ENCODE results near the gene CFAP57. TPM values are rescaled to one million over a fixed set of nuclear protein-coding genes. Genes with fewer than 3 reads are reported as not detected.

CFAP57 gene
- polyA plus RNA-seq, 2 of the 4 experiments (the other 2 are of a cell fraction), result 0.54 to 0.80 TPM

DNA sequence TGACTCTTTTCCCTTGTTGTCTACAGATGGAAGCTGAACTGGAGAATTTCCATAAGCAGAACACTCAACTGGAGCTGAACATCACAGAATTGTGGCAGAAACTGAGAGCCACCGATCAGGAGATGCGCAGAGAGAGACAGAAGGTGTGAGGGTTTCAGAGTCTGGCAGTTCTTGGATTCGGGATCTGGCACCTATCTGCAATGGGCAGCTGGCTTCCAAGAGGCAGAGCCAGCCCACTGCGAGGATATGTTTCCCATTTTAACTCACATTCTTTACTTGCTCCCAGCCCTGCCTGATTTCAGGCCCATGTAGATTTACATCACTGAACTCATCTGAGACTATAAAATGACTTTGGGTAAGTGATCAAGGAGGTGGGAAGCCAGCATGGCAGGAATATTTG, 60.4 kb downstream of the CFAP57 start (continued):
- TF ChIP-seq, protein P1, sequence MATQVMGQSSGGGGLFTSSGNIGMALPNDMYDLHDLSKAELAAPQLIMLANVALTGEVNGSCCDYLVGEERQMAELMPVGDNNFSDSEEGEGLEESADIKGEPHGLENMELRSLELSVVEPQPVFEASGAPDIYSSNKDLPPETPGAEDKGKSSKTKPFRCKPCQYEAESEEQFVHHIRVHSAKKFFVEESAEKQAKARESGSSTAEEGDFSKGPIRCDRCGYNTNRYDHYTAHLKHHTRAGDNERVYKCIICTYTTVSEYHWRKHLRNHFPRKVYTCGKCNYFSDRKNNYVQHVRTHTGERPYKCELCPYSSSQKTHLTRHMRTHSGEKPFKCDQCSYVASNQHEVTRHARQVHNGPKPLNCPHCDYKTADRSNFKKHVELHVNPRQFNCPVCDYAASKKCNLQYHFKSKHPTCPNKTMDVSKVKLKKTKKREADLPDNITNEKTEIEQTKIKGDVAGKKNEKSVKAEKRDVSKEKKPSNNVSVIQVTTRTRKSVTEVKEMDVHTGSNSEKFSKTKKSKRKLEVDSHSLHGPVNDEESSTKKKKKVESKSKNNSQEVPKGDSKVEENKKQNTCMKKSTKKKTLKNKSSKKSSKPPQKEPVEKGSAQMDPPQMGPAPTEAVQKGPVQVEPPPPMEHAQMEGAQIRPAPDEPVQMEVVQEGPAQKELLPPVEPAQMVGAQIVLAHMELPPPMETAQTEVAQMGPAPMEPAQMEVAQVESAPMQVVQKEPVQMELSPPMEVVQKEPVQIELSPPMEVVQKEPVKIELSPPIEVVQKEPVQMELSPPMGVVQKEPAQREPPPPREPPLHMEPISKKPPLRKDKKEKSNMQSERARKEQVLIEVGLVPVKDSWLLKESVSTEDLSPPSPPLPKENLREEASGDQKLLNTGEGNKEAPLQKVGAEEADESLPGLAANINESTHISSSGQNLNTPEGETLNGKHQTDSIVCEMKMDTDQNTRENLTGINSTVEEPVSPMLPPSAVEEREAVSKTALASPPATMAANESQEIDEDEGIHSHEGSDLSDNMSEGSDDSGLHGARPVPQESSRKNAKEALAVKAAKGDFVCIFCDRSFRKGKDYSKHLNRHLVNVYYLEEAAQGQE (IDR thresholded peaks at IDR 0.05), result no peak

DNA sequence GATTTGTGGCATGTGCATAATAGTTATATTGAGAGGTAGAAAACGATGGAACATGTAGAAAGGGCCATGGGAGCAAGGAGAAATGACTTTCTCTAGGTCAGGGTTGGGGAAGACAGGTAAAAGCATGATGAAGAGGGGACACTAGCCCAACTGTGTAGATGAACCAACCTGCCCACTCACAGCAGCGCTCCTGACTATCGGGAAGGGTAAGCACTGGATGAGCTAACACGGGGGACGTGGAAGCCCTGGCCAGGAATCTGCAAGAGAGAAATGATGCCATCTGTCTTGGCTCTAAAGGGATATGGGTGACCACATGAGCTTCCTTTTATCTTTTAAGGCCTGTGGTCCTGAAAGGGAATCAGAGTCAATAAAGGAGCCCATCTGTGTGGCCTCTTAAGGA, 61.5 kb downstream of the CFAP57 start:
- no peak for DNase-seq (ENCODE audit: low read depth in 1 of 2, low spot score in 1 of 2)
- Histone ChIP-seq H3K27ac (no peak overlapping the region), H3K9me3 (no peaks in the 10 kb centered on the region), H3K4me3 (no peak overlapping the region), H3K4me2 (no peak overlapping the region), H3K4me1 (peaks cover 9% of the 10 kb centered on the region; the same call in 1 of the 3 replicates)
- no peak for ATAC-seq
- TF ChIP-seq CHD2 (IDR thresholded peaks at IDR 0.05; ENCODE audit: low read length, partially characterized antibody), result no peak
- no peak for TF ChIP-seq ZFP36 (IDR thresholded peaks at IDR 0.05; ENCODE audit: borderline replicate concordance, partially characterized antibody)
- TF ChIP-seq BHLHE40 (IDR thresholded peaks at IDR 0.05; ENCODE audit: low read depth, low read length), result no peak
- TF ChIP-seq KDM5A (IDR thresholded peaks at IDR 0.05), result no peak
- TF ChIP-seq, protein P1 (IDR thresholded peaks at IDR 0.05), result no peak
- TF ChIP-seq, protein P2, sequence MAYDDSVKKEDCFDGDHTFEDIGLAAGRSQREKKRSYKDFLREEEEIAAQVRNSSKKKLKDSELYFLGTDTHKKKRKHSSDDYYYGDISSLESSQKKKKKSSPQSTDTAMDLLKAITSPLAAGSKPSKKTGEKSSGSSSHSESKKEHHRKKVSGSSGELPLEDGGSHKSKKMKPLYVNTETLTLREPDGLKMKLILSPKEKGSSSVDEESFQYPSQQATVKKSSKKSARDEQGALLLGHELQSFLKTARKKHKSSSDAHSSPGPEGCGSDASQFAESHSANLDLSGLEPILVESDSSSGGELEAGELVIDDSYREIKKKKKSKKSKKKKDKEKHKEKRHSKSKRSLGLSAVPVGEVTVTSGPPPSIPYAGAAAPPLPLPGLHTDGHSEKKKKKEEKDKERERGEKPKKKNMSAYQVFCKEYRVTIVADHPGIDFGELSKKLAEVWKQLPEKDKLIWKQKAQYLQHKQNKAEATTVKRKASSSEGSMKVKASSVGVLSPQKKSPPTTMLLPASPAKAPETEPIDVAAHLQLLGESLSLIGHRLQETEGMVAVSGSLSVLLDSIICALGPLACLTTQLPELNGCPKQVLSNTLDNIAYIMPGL (CRISPR knock-in tag; IDR thresholded peaks at IDR 0.05; ENCODE audit: borderline replicate concordance), result no peak
- TF ChIP-seq ZSCAN20 (CRISPR knock-in tag; IDR thresholded peaks at IDR 0.05), result no peak
- no peak for TF ChIP-seq RCOR1 (IDR thresholded peaks at IDR 0.05; ENCODE audit: low read depth, low read length)
- TF ChIP-seq, protein P3, sequence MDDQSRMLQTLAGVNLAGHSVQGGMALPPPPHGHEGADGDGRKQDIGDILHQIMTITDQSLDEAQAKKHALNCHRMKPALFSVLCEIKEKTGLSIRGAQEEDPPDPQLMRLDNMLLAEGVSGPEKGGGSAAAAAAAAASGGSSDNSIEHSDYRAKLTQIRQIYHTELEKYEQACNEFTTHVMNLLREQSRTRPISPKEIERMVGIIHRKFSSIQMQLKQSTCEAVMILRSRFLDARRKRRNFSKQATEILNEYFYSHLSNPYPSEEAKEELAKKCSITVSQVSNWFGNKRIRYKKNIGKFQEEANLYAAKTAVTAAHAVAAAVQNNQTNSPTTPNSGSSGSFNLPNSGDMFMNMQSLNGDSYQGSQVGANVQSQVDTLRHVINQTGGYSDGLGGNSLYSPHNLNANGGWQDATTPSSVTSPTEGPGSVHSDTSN (IDR thresholded peaks at IDR 0.05), result no peak
- TF ChIP-seq JUN (IDR thresholded peaks at IDR 0.05), result no peak
- no peak for TF ChIP-seq RNF2 (IDR thresholded peaks at IDR 0.05; ENCODE audit: borderline replicate concordance, low read depth)
- no peak for TF ChIP-seq JUNB (IDR thresholded peaks at IDR 0.05)
- TF ChIP-seq HOXB5 (CRISPR knock-in tag; IDR thresholded peaks at IDR 0.05), result no peak
- no peak for TF ChIP-seq RFX5 (IDR thresholded peaks at IDR 0.05)
- TF ChIP-seq GATA3 (IDR thresholded peaks at IDR 0.05; ENCODE audit: borderline replicate concordance), result no peak
- no peak for TF ChIP-seq HEYL (CRISPR knock-in tag; IDR thresholded peaks at IDR 0.05)
- no peak for TF ChIP-seq MYC (IDR thresholded peaks at IDR 0.05; ENCODE audit: borderline replicate concordance, low read length)
- TF ChIP-seq HDAC2 (IDR thresholded peaks at IDR 0.05), result no peak
- no peak for TF ChIP-seq EHMT2 (IDR thresholded peaks at IDR 0.05; ENCODE audit: low read depth)
- TF ChIP-seq FOXS1 (CRISPR knock-in tag; IDR thresholded peaks at IDR 0.05), result no peak
- WGBS (ENCODE audit: missing lambda C conversion rate), result 85% methylated on average over 5 of the region's 5 CpGs
- CTCF ChIA-PET, result interaction anchor here (0.6 to 3.4 kb wide), 2 partner anchors 181 to 476 kb away, joined by 3 to 15 read pairs; no protein-coding TSS in a partner anchor
- FAIRE-seq, result no peak
- POLR2A ChIA-PET, result no interaction called here
